ENCODE measurements around the gene TNFAIP8L1.

Gene TNFAIP8L1

DNA sequence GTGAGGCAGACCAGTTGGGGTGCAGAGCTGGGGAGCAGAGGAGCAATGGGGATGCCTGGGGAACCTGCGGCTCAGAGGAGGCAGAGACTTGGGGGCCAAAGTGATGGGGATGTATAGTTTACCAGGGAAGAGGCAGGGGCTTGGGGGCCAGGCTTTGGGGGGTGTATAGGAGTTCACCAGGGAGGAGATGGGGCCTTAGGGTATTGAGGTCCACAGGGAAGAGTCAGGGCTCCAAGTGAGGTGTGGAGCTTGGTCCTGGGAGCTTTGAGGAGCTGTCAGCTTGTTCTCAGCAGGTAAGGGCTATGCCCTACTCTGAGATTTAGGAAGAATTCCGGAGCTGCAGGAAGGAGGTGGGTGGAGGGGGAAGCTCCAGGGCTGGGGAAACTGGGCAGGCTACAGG, 10.8 kb downstream of the TNFAIP8L1 start:
- no peak for DNase-seq (ENCODE audit: low read depth)

DNA sequence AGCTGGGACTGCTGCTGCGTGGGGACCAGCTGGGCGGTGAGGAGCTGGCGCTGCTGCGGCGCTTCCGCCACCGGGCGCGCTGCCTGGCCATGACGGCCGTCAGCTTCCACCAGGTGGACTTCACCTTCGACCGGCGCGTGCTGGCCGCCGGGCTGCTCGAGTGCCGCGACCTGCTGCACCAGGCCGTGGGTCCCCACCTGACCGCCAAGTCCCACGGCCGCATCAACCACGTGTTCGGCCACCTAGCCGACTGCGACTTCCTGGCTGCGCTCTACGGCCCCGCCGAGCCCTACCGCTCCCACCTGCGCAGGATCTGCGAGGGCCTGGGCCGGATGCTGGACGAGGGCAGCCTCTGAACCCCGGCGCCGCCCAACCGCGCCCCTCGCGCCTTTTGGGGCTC, 12.8 kb downstream of the TNFAIP8L1 start:
- no peak for DNase-seq (ENCODE audit: low read depth)

GRCh38 chr19:4653793-4654436, 14.6 kb downstream of the TNFAIP8L1 start:
- no peak for DNase-seq (ENCODE audit: low read depth)

- no peak for DNase-seq (ENCODE audit: low read depth)
Measured at GRCh38 chr19:4654437-4655361, 15.4 kb downstream of the TNFAIP8L1 start.

DNA sequence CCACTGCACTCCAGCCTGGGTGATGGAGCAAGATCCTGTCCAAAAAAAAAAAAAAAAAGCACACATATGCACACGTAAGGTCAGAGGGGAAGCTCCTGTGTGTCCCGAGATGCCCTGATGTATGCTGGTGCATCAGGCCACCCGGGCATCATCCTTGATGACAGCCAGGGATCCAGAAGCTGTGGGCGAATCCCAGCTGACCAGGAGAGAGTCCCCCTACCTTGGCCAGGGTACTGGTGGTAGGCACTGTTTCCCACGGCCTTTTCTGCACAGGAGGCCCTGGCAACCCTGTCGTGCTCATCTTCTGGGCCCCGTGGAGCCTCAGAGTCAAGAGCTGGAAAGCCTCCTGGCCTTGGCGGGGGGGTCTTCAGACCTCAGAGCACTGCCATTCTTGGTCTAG, 16.8 kb downstream of the TNFAIP8L1 start:
- no peak for DNase-seq (ENCODE audit: low read depth)

DNA sequence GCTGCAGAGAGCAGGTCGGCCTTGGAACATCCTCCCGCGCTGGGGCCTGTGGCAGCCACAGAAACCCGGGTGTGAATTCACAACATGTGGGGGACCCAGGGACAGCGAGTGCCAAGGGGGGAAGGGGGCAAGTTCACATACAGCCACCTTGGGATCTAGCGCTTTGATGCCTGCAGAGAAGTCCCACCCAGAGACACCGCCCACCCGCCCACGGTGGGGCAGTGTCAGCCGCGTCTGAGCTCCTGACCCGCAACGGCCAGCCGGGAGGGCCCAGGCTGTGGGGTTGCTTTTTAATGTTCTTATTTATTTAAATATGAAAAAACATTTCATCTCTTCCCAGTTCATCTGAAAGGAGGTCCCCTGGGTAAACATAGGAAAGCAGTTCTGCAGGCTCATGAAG, 17.9 kb downstream of the TNFAIP8L1 start:
- DNase-seq (ENCODE audit: low read depth): no peak

DNA sequence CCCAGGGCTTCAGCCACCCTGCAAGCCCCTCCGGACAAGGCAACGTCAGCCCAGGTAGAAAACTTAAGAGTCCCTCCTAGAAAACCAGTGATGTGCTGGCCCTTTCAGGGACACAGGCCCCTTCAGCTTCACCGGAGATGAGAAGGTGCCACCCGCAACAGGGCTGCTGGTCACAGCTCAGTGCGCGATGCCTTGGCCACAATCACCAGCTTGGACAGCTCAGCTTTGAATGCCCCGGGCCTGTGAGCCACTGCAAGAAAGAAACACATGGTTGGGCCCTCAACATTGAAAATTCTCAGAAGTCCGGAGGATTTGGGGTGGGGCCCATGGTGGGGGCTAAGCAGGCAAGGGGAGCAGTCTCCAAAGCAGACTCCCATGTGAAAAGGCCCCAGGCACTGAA, 18.5 kb downstream of the TNFAIP8L1 start:
- no peak for DNase-seq (ENCODE audit: low read depth)

- DNase-seq (ENCODE audit: low read depth): no peak
Measured at GRCh38 chr19:4660181-4660791, 21.0 kb downstream of the TNFAIP8L1 start.

- no peak for DNase-seq (ENCODE audit: low read depth)
Measured at GRCh38 chr19:4660993-4661392, 21.7 kb downstream of the TNFAIP8L1 start.

DNA sequence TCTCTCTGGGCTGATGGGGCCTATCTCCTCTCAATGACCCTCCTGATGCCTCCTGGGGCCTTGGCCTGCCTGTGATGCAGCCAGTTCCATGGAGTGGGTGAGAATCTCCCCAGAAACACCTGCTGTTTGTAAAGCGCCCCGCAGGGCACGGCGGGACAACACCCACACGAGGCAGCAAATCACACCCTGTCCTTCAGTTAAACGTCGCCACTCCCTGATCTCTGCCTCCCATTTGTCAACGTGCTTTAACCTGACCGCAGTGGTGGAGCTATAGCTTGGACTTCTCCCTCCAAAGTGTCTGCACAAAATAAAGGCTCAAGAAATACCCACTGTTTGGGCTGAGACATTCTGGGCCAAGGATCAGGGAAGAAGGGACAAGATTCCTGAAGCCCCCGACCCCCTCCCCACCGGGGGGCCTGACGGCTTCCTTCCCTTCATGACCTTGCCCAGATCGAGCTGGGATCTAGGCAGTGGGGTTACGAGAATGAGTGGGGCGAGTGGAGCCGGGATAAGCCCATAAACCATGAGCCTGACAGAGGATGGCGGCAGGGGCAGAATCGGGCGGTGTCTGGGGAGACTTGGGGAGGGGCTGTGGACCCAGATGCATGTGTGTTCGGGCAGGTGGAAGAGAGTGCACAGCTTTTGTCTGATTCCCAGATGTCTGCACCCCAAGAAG, 22.8 kb downstream of the TNFAIP8L1 start:
- no peak for DNase-seq (ENCODE audit: low read depth)

GRCh38 chr19:4662812-4663211, 23.5 kb downstream of the TNFAIP8L1 start:
- DNase-seq (ENCODE audit: low read depth): no peak

GRCh38 chr19:4664642-4665041, 25.3 kb downstream of the TNFAIP8L1 start:
- DNase-seq (ENCODE audit: low read depth): no peak

GRCh38 chr19:4669723-4670480, 30.6 kb downstream of the TNFAIP8L1 start, which contains the start of gene MYDGF:
MYDGF (minus strand) TSS chr19:4670342; CDS start chr19:4670334, 8 bp downstream.
- DNase-seq (ENCODE audit: low read depth): peak; percentile 72

DNA sequence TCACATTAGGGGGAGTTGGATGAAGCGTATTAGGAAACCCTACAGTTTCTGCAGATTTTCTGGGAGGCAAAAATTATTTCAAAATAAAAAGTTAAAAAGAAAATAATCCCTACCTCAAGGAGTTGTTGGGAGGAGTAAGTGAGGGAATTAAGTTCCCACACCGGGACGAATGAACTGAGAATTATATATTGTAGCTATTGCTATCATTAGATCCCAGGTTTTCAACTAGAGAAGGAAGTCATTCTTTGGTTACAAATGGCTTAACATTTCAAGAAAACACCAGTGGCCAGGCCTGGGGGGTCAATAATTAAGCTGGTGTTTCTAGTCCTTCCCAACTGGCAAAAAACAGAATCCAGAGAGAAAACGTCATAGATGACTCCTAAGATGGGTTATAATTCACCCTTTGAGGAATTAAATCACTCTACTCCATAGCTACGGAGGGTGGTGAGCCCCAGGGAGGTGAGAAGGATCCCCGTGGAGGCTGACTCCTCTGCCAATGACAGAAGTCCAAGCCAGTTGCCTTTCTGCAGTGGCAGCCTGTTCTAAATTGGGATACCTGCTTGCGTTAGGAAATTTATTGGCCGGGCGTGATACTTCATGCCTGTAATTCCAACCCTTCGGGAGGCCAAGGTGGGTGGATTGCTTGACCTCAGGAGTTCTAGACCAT, 32.0 kb downstream of the TNFAIP8L1 start:
- DNase-seq (ENCODE audit: low read depth): no peak

DNA sequence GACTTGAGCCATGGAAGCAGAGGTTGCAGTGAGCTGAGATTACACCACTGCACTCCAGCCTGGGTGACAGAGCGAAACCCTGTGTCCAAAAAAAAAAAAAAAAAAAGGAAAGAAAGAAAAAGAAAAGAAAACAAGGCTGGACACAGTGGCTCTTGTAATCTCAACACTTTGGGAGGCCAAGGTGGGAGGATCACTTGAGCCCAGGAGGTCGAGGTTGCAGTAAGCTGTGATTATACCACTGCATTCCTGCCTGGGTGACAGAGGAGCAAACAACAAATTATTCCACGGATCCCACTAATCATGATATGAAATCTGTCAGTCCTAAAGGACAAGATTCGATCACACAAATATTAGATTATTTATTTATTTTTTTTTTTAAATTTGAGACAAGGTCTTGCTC, 33.9 kb downstream of the TNFAIP8L1 start:
- no peak for DNase-seq (ENCODE audit: low read depth)

- no peak for DNase-seq (ENCODE audit: low read depth)
Measured at GRCh38 chr19:4673726-4674125, 34.4 kb downstream of the TNFAIP8L1 start.

DNA sequence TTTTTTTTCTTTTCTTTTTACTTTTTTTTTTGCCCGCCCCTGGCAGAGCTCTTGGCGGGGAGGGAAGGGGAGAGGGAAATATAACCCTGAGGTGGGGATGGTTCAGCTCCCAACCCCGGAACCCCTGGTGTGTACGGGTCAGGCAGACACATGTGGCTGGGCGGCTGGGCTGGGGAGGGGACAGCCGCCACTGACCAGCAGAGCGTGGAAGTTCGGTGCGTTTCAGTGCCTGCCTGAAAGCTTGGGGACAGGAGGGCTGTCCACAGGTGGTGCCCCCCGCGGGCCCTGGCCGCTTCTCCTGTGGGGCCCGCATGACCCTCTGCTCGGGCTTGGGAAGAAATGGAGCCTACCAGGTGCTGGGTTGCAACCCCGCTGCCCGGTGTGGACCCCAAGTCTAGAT, 36.0 kb downstream of the TNFAIP8L1 start:
- no peak for DNase-seq (ENCODE audit: low read depth)

- no peak for DNase-seq (ENCODE audit: low read depth)
Measured at GRCh38 chr19:4676955-4677731, 37.8 kb downstream of the TNFAIP8L1 start.

DNA sequence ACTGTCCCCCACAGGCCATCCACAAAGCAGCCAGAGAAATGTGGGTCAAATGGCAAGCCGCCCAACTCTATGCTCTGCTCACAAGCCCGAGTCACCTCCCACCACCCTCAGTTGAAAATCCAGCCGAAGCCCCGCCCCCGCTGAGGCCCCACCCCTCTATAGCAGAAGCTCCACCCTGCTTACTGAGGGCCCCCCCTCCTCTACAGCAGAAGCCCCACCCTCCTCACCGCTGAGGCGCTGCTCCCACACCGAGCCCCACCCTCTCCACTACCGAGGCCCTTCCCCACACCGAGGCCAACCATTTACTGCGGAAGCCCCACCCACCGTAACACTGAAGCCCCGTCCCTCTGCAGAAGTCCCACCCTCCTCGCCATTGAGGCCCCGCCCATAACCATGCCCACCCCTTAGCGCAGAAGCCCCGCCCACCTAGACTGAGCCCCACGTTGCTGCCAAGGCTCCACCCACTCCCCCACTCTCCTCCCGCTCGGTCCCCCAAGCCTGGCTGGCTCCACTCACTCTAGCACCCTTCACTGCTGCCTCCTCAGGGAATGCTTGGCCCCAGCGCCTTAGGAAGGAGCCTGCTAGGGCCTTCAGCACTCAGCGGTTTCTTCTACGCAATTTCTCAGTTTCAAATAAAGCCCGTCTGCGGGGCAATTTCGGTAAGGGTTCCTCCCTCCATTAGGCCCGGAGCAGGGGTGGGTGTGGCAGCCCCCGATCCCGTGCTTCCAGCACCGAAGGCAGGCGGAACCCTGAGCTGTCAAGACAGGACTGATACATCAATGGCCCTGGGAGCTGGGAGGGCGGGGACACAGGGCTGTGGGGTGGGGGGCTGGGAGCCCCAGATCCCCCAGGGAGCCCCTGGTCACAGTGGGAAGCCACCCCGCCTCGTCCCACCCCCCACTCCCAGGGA, 39.8 kb downstream of the TNFAIP8L1 start:
- DNase-seq (ENCODE audit: low read depth): no peak

Data from GM04504 (cell line).